Neutrophil (primary cell): ENCODE measurements around the gene SH3BGR.
"Not testable (repeated sequence)": the region's sequence is repeated elsewhere in the genome, so short reads cannot be mapped to it uniquely, and the experiment has no call there.

Source experiments
- H3K27ac ChIP-seq: fragments of 200-600 bp; sonication (generic); 2 replicates; pipeline ENCODE4 v1.5.1; 2016; ENCODE audit warnings: mild to moderate bottlenecking, moderate library complexity
- H3K27me3 ChIP-seq: fragments of 200-600 bp; sonication (generic); 2 replicates; pipeline ENCODE4 v1.6.0; 2016; ENCODE audit warnings: mild to moderate bottlenecking
- H3K36me3 ChIP-seq: fragments of 200-600 bp; sonication (generic); 2 replicates; pipeline ENCODE4 v1.5.1; 2017
- H3K4me1 ChIP-seq, 2 experiments: fragments of 200-600 bp in 1 of 2; sonication (generic) in 1 of 2; 1 replicate in 1 of 2; 2 replicates in 1 of 2; pipeline versions ENCODE4 v1.5.1 to v1.6.1; 2013 to 2016; ENCODE audit warnings: low read depth in 1 of 2, low read length in 1 of 2, mild to moderate bottlenecking in 1 of 2, moderate library complexity in 1 of 2; ENCODE audit not compliant: control insufficient read depth in 1 of 2, insufficient read depth in 1 of 2
- H3K4me3 ChIP-seq, 2 experiments: fragments of 200-600 bp in 1 of 2; sonication (generic) in 1 of 2; 1 replicate in 1 of 2; 2 replicates in 1 of 2; pipeline ENCODE4 v1.5.1; 2013 to 2016; ENCODE audit warnings: low read depth in 1 of 2, low read length in 1 of 2, mild to moderate bottlenecking in 1 of 2, moderate library complexity in 1 of 2
- H3K9me3 ChIP-seq: fragments of 200-600 bp; sonication (generic); 2 replicates; pipeline ENCODE4 v1.5.1; 2016
- CTCF ChIP-seq: fragments of 200-600 bp; sonication (generic); IDR thresholded peaks from 2 replicates; pipeline ENCODE4 v1.5.1; 2016; ENCODE audit warnings: antibody characterized with exemption

The SH3BGR gene

GRCh38 chr21:39451332-39452206, at the start of gene SH3BGR:
TSS of gene SH3BGR (plus strand) at chr21:39451970. CDS start at chr21:39452097, 127 bp downstream.
- no peaks in the 10 kb centered on the region for H3K4me1 ChIP-seq
- H3K9me3 ChIP-seq = no peaks in the 10 kb centered on the region
- H3K27ac ChIP-seq = no peak within 1 kb of the TSS
- H3K36me3 ChIP-seq = no peaks in the 10 kb centered on the region
- peaks cover 3% of the 10 kb centered on the region for H3K27me3 ChIP-seq
- no peak within 1 kb of the TSS for H3K4me3 ChIP-seq
- TF ChIP-seq CTCF = no peak

- H3K27me3 ChIP-seq = no peaks in the 10 kb centered on the region
- no peak for TF ChIP-seq CTCF
- no peak overlapping the region for H3K27ac ChIP-seq
- no peak overlapping the region for H3K4me3 ChIP-seq
- no peaks in the 10 kb centered on the region for H3K4me1 ChIP-seq
- peaks cover 22% of the 10 kb centered on the region for H3K36me3 ChIP-seq
- no peaks in the 10 kb centered on the region for H3K9me3 ChIP-seq
Measured at GRCh38 chr21:39406065-39406464, 45.7 kb upstream of the SH3BGR start.

- H3K36me3 ChIP-seq, H3K4me3 ChIP-seq, H3K4me1 ChIP-seq, H3K27me3 ChIP-seq, H3K27ac ChIP-seq, H3K9me3 ChIP-seq: not testable (repeated sequence)
Measured at GRCh38 chr21:39419204-39419603, 32.6 kb upstream of the SH3BGR start.

GRCh38 chr21:39422527-39423241, 29.1 kb upstream of the SH3BGR start:
- no peak for TF ChIP-seq CTCF
- H3K36me3 ChIP-seq = no peaks in the 10 kb centered on the region
- no peak overlapping the region for H3K4me3 ChIP-seq
- H3K9me3 ChIP-seq = no peaks in the 10 kb centered on the region
- H3K27me3 ChIP-seq = no peaks in the 10 kb centered on the region
- no peak overlapping the region for H3K27ac ChIP-seq
- H3K4me1 ChIP-seq = no peaks in the 10 kb centered on the region

GRCh38 chr21:39429445-39429844, 22.3 kb upstream of the SH3BGR start:
- Histone ChIP-seq H3K27me3 (no peaks in the 10 kb centered on the region), H3K9me3 (no peaks in the 10 kb centered on the region), H3K27ac (no peak overlapping the region), H3K4me3 (no peak overlapping the region), H3K36me3 (no peaks in the 10 kb centered on the region), H3K4me1 (no peaks in the 10 kb centered on the region)
- no peak for TF ChIP-seq CTCF

GRCh38 chr21:39430016-39430415, 21.8 kb upstream of the SH3BGR start:
- no peak for TF ChIP-seq CTCF
- H3K27ac ChIP-seq = no peak overlapping the region

More at GRCh38 chr21:39430016-39430415, 21.8 kb upstream of the SH3BGR start:
- Histone ChIP-seq H3K9me3 (no peaks in the 10 kb centered on the region), H3K27me3 (no peaks in the 10 kb centered on the region), H3K4me3 (no peak overlapping the region), H3K36me3 (no peaks in the 10 kb centered on the region), H3K4me1 (no peaks in the 10 kb centered on the region)
